Measurements from ENCODE around the gene SELPLG.

DNA sequence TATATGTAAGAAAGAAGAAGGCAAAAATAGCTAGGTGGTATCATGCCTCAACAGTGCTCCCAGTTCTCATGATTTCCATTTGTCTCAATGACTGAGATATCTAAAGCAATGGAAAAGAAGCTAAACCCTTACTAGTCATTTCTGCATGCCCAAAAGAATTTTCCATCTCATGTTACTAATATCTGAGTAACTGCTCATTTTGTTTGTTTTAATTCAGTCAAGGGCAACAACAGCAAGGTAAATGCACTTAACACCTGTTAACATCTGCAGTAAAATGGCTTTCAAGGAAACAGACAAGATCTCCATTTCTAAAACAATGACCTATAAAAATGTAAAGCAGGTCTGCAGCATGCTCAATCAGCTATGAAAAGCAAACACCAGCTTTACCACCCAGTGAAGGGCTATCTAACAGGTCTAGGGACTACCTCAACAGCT is 19.4 kb upstream of the SELPLG start:
- no peak for TF ChIP-seq POLR2A (IDR thresholded peaks at IDR 0.05; ENCODE audit: low read depth, low read length)
- no peak for TF ChIP-seq POLR2AphosphoS5 (IDR thresholded peaks at IDR 0.05; ENCODE audit: low read depth, low read length)
- no peak for TF ChIP-seq SPI1 (IDR thresholded peaks at IDR 0.05; ENCODE audit: low read depth, low read length)
- TF ChIP-seq TAF1 (IDR thresholded peaks at IDR 0.05; ENCODE audit: low read depth, low read length), result no peak

Data from GM12891 (cell line).